GM23338 (cell line): Measurements from ENCODE around the gene AHI1. TPM values are rescaled to one million over a fixed set of nuclear protein-coding genes. Genes with fewer than 3 reads are reported as not detected.

Source experiments
- ATAC-seq: fragments of 200-7000 bp; cut with Tn5 transposase; 3 replicates; pipeline ENCODE4 v1.9.1; 2020
- DNase-seq: peaks from one replicate; pipeline ENCODE4 v3.0.0-alpha.2; 2015; ENCODE audit warnings: low spot score
- H2AFZ ChIP-seq: fragments of 200-600 bp; sonication (generic); 2 replicates; pipeline ENCODE4 v1.8.0; 2016; ENCODE audit warnings: antibody characterized with exemption, mild to moderate bottlenecking, moderate library complexity
- H3F3A ChIP-seq: fragments of 200-600 bp; sonication (generic); replicated peaks from 2 replicates; pipeline ENCODE4 v1.8.0; 2017; ENCODE audit warnings: antibody characterized with exemption, mixed run types, low read depth
- H3K27ac ChIP-seq: fragments of 200-600 bp; sonication (generic); 2 replicates; pipeline ENCODE4 v1.6.1; 2016; ENCODE audit warnings: low read depth
- H3K27me3 ChIP-seq: fragments of 200-600 bp; sonication (generic); 2 replicates; pipeline ENCODE4 v1.8.0; 2016; ENCODE audit warnings: mild to moderate bottlenecking, mixed run types, moderate library complexity; ENCODE audit not compliant: insufficient read depth
- H3K36me3 ChIP-seq: fragments of 200-600 bp; sonication (generic); 2 replicates; pipeline ENCODE4 v1.8.0; 2016; ENCODE audit warnings: mild to moderate bottlenecking; ENCODE audit not compliant: insufficient read depth
- H3K4me1 ChIP-seq: fragments of 200-600 bp; sonication (generic); 2 replicates; pipeline ENCODE4 v1.8.0; 2016; ENCODE audit warnings: mild to moderate bottlenecking, moderate library complexity; ENCODE audit not compliant: insufficient read depth
- H3K4me2 ChIP-seq: fragments of 200-600 bp; sonication (generic); 2 replicates; pipeline ENCODE4 v1.7.1; 2017; ENCODE audit warnings: mixed run types
- H3K4me3 ChIP-seq: fragments of 200-600 bp; sonication (generic); 2 replicates; pipeline ENCODE4 v1.6.1; 2016; ENCODE audit warnings: mixed run types
- H3K79me2 ChIP-seq: fragments of 200-600 bp; sonication (generic); replicated peaks from 2 replicates; pipeline ENCODE4 v1.8.0; 2017; ENCODE audit warnings: mild to moderate bottlenecking; ENCODE audit not compliant: insufficient read depth
- H3K9me2 ChIP-seq: fragments of 200-600 bp; sonication (generic); 2 replicates; pipeline ENCODE4 v1.8.0; 2017; ENCODE audit not compliant: insufficient read depth
- H4K20me1 ChIP-seq: fragments of 200-600 bp; sonication (generic); replicated peaks from 2 replicates; pipeline ENCODE4 v1.8.0; 2017; ENCODE audit warnings: mild to moderate bottlenecking; ENCODE audit not compliant: insufficient read depth
- H3K27ac Mint-ChIP-seq: 2 replicates; pipeline ENCODE4 v1.8.0; 2020; ENCODE audit warnings: inconsistent platforms, mild to moderate bottlenecking, moderate library complexity, mixed read lengths
- H3K27me3 Mint-ChIP-seq: 3 replicates; pipeline ENCODE4 v1.8.0; 2022; ENCODE audit warnings: low read depth, mild to moderate bottlenecking, moderate library complexity, mixed read lengths, inconsistent platforms; ENCODE audit not compliant: insufficient read depth, poor library complexity
- H3K36me3 Mint-ChIP-seq: 3 replicates; pipeline ENCODE4 v1.8.0; 2021; ENCODE audit warnings: low read depth, mild to moderate bottlenecking, inconsistent platforms, moderate library complexity, mixed read lengths
- H3K4me1 Mint-ChIP-seq: 3 replicates; pipeline ENCODE4 v1.8.0; 2020; ENCODE audit warnings: mild to moderate bottlenecking, inconsistent platforms, mixed read lengths
- H3K4me3 Mint-ChIP-seq: 3 replicates; pipeline ENCODE4 v1.8.0; 2021; ENCODE audit warnings: moderate library complexity, mild to moderate bottlenecking, inconsistent platforms, mixed read lengths
- H3K9me3 Mint-ChIP-seq: 3 replicates; pipeline ENCODE4 v1.8.0; 2020; ENCODE audit warnings: moderate library complexity, mild to moderate bottlenecking, inconsistent platforms, mixed read lengths
- CREB1 ChIP-seq: fragments of 250-450 bp; sonication (Bioruptor Pico); IDR thresholded peaks from 2 replicates; pipeline ENCODE4 v1.5.0; 2020; ENCODE audit warnings: low read depth, mild to moderate bottlenecking, moderate library complexity
- EZH2phosphoT487 ChIP-seq: fragments of 200-600 bp; sonication (generic); IDR thresholded peaks from one replicate; pipeline ENCODE4 v1.8.1; 2018; ENCODE audit warnings: antibody characterized with exemption; ENCODE audit not compliant: unreplicated experiment
- JUNB ChIP-seq: IDR thresholded peaks from one replicate; pipeline ENCODE4 v1.6.1; 2016; ENCODE audit warnings: antibody characterized with exemption; ENCODE audit not compliant: unreplicated experiment
- polyA plus RNA-seq: library from polyadenylated mRNA; unstranded; fragments of >200 nt; fragmentation: Nextera tagmentation; extraction: Ambion mirVana; gene quantifications from 2 replicates; pipeline ENCODE4 v1.2.1, GENCODE V29; 2016
- total RNA-seq: library from RNA; depleted of rRNA; stranded (reverse); fragments of >200 nt; shearing (Covaris generic); gene quantifications from 2 replicates; pipeline ENCODE4 v1.2.3, GENCODE V29; 2014
- TF ChIP-seq, protein P1 (sequence below), 2 experiments: fragments of 200-600 bp in 1 of 2; sonication (generic) in 1 of 2; conservative IDR thresholded peaks; 2 replicates each; pipeline versions ENCODE4 v1.5.1 to v1.6.1; 2016 to 2017; ENCODE audit warnings: antibody characterized with exemption in 2 of 2, low read depth in 2 of 2, mild to moderate bottlenecking in 2 of 2, moderate library complexity in 1 of 2
- TF ChIP-seq, protein P2 (sequence below): IDR thresholded peaks from 2 replicates; pipeline ENCODE4 v1.6.1; 2016; ENCODE audit warnings: antibody characterized with exemption

Gene AHI1
- total and polyA plus RNA-seq, 2 experiments from 2014 or later, result 19.8 to 72.9 TPM

DNA sequence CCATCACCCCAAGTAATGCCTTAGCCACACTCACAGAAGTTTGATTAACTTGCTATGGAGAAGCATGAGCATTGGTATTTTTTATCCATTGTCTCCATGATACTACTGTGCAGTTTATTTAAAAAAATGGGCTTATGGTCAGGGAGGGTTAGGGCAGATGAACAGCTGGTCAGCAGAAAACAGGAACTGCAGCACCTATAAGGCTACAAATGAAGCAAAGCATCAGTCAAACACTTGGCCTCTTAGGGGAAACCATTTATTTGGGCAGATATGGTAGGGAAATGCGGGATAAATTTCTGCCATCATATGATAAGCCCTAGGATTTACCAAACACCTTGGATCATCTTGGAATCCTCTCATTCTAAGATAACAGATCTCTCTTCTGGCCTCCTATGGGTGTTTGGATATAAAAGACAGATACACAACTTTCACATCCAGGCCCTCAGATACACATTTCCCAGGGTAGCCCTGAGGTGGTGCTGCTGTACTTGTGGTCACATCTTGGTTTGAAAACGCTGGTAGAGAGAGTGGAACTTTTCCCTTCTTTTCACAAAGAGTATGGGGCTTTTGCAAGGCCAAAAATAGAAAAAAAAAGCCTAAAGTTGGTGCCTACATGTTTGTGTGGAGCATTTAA, 42.8 kb upstream of the AHI1 start:
- no peaks in the 10 kb centered on the region for H4K20me1 ChIP-seq
- no peaks in the 10 kb centered on the region for H3K36me3 ChIP-seq
- DNase-seq (no peak), ATAC-seq (no peak)
- H2AFZ ChIP-seq, result no peak overlapping the region
- H3K4me3 ChIP-seq, result no peak overlapping the region
- H3K9me2 ChIP-seq, result no peaks in the 10 kb centered on the region
- H3K36me3 Mint-ChIP-seq, result no peaks in the 10 kb centered on the region
- peaks cover 13% of the 10 kb centered on the region for H3K4me1 Mint-ChIP-seq
- TF ChIP-seq, protein P1, sequence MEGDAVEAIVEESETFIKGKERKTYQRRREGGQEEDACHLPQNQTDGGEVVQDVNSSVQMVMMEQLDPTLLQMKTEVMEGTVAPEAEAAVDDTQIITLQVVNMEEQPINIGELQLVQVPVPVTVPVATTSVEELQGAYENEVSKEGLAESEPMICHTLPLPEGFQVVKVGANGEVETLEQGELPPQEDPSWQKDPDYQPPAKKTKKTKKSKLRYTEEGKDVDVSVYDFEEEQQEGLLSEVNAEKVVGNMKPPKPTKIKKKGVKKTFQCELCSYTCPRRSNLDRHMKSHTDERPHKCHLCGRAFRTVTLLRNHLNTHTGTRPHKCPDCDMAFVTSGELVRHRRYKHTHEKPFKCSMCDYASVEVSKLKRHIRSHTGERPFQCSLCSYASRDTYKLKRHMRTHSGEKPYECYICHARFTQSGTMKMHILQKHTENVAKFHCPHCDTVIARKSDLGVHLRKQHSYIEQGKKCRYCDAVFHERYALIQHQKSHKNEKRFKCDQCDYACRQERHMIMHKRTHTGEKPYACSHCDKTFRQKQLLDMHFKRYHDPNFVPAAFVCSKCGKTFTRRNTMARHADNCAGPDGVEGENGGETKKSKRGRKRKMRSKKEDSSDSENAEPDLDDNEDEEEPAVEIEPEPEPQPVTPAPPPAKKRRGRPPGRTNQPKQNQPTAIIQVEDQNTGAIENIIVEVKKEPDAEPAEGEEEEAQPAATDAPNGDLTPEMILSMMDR (conservative IDR thresholded peaks at IDR 0.05; ENCODE audit: low read depth in 2 of 2), result peak in 1 of 2 experiments; percentile 59; a peak in 2 of 4 replicates
- TF ChIP-seq EZH2phosphoT487, result no peak
- no peak overlapping the region for H3K4me2 ChIP-seq
- H3F3A ChIP-seq, result no peaks in the 10 kb centered on the region
- no peaks in the 10 kb centered on the region for H3K27me3 ChIP-seq
- H3K79me2 ChIP-seq, result no peaks in the 10 kb centered on the region
- no peak overlapping the region for H3K4me3 Mint-ChIP-seq
- H3K27ac ChIP-seq, result no peak overlapping the region
- no peaks in the 10 kb centered on the region; the same call in 1 of the 3 replicates for H3K9me3 Mint-ChIP-seq
- H3K27me3 Mint-ChIP-seq, result no peaks in the 10 kb centered on the region
- peaks cover 6% of the 10 kb centered on the region; the same call in 1 of the 2 replicates for H3K4me1 ChIP-seq
- H3K27ac Mint-ChIP-seq, result no peak overlapping the region

DNA sequence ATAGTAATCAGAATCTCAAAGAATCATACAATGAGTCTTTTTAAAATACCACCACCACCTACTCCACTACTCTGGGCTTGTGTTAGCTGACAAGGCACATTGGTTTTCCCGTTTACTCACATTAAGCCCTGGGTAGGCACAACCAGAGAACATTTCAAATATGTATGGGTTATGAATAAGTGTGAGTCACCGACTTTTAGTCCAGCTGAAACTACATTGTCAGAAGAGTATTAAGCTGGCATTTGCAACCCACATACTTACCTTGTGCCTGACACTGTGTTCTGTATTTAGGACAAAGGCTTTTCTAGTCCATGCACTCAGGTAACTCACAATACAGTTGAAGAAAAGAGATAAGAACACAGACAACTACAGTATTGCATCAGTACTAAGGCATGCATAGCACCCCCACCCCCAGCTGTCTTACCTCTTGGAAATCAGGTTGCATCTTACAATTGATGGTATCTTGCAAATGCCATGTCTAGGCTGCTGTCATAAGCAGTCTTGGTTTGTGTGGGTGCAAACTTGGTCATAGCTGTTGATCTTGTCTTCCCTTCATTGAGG, 40.3 kb upstream of the AHI1 start:
- H4K20me1 ChIP-seq, result no peaks in the 10 kb centered on the region
- H3F3A ChIP-seq, result no peaks in the 10 kb centered on the region
- ATAC-seq, result peak; percentile 75
- no peak overlapping the region for H3K4me3 ChIP-seq
- Mint-ChIP-seq H3K27me3 (no peaks in the 10 kb centered on the region), H3K36me3 (no peaks in the 10 kb centered on the region), H3K9me3 (no peaks in the 10 kb centered on the region; the same call in 2 of the 3 replicates), H3K4me1 (peaks cover 13% of the 10 kb centered on the region), H3K4me3 (no peak overlapping the region), H3K27ac (peak overlapping the region; percentile 87; the same call in 1 of the 2 replicates)
- H3K27ac ChIP-seq, result no peak overlapping the region
- peaks cover 6% of the 10 kb centered on the region; the same call in 1 of the 2 replicates for H3K4me1 ChIP-seq
- H2AFZ ChIP-seq, result no peak overlapping the region
- peak; percentile 53 for DNase-seq
- H3K79me2 ChIP-seq, result no peaks in the 10 kb centered on the region
- H3K36me3 ChIP-seq, result no peaks in the 10 kb centered on the region
- no peaks in the 10 kb centered on the region for H3K9me2 ChIP-seq
- no peaks in the 10 kb centered on the region for H3K27me3 ChIP-seq
- 0 out of 2 replicates have a peak overlapping the region, but pooled peaks have one; percentile 16 for H3K4me2 ChIP-seq
- TF ChIP-seq CREB1 (CRISPR knock-in tag), result no peak
- TF ChIP-seq, protein P2, sequence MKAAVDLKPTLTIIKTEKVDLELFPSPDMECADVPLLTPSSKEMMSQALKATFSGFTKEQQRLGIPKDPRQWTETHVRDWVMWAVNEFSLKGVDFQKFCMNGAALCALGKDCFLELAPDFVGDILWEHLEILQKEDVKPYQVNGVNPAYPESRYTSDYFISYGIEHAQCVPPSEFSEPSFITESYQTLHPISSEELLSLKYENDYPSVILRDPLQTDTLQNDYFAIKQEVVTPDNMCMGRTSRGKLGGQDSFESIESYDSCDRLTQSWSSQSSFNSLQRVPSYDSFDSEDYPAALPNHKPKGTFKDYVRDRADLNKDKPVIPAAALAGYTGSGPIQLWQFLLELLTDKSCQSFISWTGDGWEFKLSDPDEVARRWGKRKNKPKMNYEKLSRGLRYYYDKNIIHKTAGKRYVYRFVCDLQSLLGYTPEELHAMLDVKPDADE, result no peak

DNA sequence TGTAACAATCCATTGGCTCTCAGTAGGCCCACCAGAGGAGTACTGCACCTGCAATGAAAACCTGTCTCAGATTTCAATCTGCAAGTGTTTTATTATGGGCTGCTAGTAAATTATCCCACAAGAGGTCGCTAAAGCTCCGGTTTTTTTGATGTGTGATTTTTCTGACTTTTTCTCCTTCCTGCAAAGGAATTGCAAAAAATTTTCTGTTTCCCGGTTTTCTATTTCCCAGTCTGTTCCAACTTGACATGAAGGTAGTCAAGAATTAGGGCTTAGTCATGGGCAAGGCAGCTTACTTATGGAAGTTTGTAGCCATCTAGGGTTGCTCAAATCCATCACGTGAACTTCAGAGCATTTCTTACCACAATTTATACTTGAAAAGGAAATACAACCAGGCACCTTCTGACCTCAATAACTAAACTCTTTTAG, 38.5 kb upstream of the AHI1 start:
- Histone ChIP-seq H3K9me2 (no peaks in the 10 kb centered on the region; the same call in 1 of the 2 replicates), H3F3A (no peaks in the 10 kb centered on the region), H3K79me2 (no peaks in the 10 kb centered on the region), H3K4me2 (no peak overlapping the region), H2AFZ (no peak overlapping the region), H3K27me3 (no peaks in the 10 kb centered on the region), H3K4me3 (no peak overlapping the region), H3K4me1 (peaks cover 6% of the 10 kb centered on the region; the same call in 1 of the 2 replicates), H3K36me3 (no peaks in the 10 kb centered on the region), H4K20me1 (no peaks in the 10 kb centered on the region), H3K27ac (no peak overlapping the region)
- Mint-ChIP-seq H3K27me3 (no peaks in the 10 kb centered on the region), H3K27ac (peak overlapping the region; percentile 57; the same call in 1 of the 2 replicates), H3K36me3 (no peaks in the 10 kb centered on the region), H3K4me3 (no peak overlapping the region), H3K4me1 (peaks cover 13% of the 10 kb centered on the region), H3K9me3 (no peaks in the 10 kb centered on the region; the same call in 2 of the 3 replicates)
- TF ChIP-seq, protein P1 (conservative IDR thresholded peaks at IDR 0.05; ENCODE audit: low read depth in 2 of 2), result peak; percentile 69 to 83
- no peak for TF ChIP-seq JUNB
- ATAC-seq (peak; percentile 81), DNase-seq (peak; percentile 83)
